Spinal cord (tissue), 10 donors: Measurements from ENCODE around the gene USB1. TPM values are rescaled to one million over a fixed set of nuclear protein-coding genes. Genes with fewer than 3 reads are reported as not detected.

ENCODE experiments used
- DNase-seq, 6 donors: peaks; one replicate each; pipeline versions ENCODE4 v3.0.0 to v3.0.0-alpha.2; 2013 to 2015; ENCODE audit warnings: low spot score in 6 of 6, low read depth in 4 of 6
- H3K27ac ChIP-seq: one replicate; pipeline ENCODE4 v1.5.1; 2013; ENCODE audit warnings: low read depth, low read length, control low read depth
- H3K27me3 ChIP-seq: one replicate; pipeline ENCODE4 v1.6.1; 2013; ENCODE audit warnings: low read length; ENCODE audit not compliant: control insufficient read depth, insufficient read depth
- H3K36me3 ChIP-seq: one replicate; pipeline ENCODE4 v1.6.1; 2013; ENCODE audit warnings: low read length; ENCODE audit not compliant: control insufficient read depth, insufficient read depth
- H3K4me1 ChIP-seq: one replicate; pipeline ENCODE4 v1.6.1; 2013; ENCODE audit warnings: low read length; ENCODE audit not compliant: control insufficient read depth, insufficient read depth
- H3K4me3 ChIP-seq: one replicate; pipeline ENCODE4 v1.5.1; 2013; ENCODE audit warnings: low read depth, low read length, control low read depth
- H3K9me3 ChIP-seq: one replicate; pipeline ENCODE4 v1.6.1; 2013; ENCODE audit warnings: low read length; ENCODE audit not compliant: control insufficient read depth, insufficient read depth
- WGBS: methylation state at CpG from one replicate; pipeline ENCODE4 v1.1.5; 2013; ENCODE audit warnings: missing lambda C conversion rate; ENCODE audit not compliant: insufficient coverage; 5-methylcytosine and 5-hydroxymethylcytosine counted together
- polyA plus RNA-seq, 2 donors: library from polyadenylated mRNA; unstranded; fragments of 120-200 nt; gene quantifications; one replicate each; pipeline ENCODE4 v1.2.1, GENCODE V29; 2013; ENCODE audit not compliant: insufficient read length in 2 of 2
- total RNA-seq, 2 donors: library from RNA; depleted of rRNA in 1 of 2; stranded (reverse); fragments of 120-200 nt in 1 of 2; fragments of >200 nt in 1 of 2; gene quantifications; one replicate each; pipeline versions ENCODE4 v1.2.3 to v1.2.4, GENCODE V29; 2013 to 2014
- donor health status: healthy.

USB1 gene
- total and polyA plus RNA-seq, 4 donors: 9.6 to 51.7 (median 33.1) TPM

DNA sequence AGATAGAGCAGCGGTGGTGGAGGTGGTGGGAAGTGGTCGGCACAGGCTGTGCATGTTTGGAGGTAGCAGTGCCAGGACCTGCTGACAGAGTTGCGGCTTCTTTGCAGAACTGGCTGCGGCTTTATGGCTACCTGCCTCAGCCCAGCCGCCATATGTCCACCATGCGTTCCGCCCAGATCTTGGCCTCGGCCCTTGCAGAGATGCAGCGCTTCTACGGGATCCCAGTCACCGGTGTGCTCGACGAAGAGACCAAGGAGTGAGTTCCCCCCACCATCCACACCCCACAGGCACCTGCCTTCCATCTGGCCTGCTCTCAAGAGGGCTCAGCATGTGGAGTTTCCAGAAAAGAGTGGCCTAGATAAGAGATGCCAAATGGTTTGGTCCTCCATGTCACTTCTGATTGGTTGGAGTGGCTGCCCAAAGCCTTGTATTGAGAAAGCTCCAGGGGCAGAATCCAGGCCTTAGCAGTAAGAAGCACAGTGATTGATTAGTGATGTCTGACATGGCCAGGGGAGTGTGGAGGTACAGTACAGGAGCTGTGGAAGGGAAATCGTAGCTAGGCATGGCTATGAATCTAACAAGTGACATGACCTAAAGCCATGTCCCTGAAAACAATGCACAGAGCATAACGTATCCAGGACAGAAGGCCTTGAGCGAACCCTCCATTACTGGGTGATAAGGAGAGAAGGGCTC lies 36.3 kb downstream of the USB1 start:
- DNase-seq: no peak
- Histone ChIP-seq H3K27ac (no peak overlapping the region), H3K36me3 (peaks cover 49% of the 10 kb centered on the region), H3K27me3 (no peaks in the 10 kb centered on the region), H3K4me3 (no peak overlapping the region), H3K4me1 (peaks cover 38% of the 10 kb centered on the region), H3K9me3 (no peaks in the 10 kb centered on the region)
- WGBS: 91% methylated on average over 8 of the region's 16 CpGs

DNA sequence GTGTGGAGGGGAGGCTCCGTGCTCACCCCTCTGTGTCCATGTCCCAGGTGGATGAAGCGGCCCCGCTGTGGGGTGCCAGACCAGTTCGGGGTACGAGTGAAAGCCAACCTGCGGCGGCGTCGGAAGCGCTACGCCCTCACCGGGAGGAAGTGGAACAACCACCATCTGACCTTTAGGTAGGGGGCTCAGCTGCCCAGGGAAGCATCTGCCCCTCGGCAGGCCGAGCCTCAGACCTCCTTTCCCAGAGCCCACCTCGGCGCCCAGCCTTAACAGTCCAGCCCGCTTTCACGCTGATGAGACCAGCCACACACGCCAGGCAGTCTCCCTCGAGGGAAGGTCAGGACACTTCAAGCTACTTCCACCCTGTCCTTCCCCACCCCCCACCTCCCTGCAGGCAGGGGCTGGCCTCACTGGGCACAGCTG lies 37.0 kb downstream of the USB1 start:
- 91% methylated on average over 20 of the region's 20 CpGs for WGBS
- H3K4me3 ChIP-seq: no peak overlapping the region
- no peak for DNase-seq
- no peaks in the 10 kb centered on the region for H3K9me3 ChIP-seq
- no peak overlapping the region for H3K27ac ChIP-seq
- peaks cover 56% of the 10 kb centered on the region for H3K36me3 ChIP-seq
- H3K27me3 ChIP-seq: no peaks in the 10 kb centered on the region
- peaks cover 30% of the 10 kb centered on the region for H3K4me1 ChIP-seq

DNA sequence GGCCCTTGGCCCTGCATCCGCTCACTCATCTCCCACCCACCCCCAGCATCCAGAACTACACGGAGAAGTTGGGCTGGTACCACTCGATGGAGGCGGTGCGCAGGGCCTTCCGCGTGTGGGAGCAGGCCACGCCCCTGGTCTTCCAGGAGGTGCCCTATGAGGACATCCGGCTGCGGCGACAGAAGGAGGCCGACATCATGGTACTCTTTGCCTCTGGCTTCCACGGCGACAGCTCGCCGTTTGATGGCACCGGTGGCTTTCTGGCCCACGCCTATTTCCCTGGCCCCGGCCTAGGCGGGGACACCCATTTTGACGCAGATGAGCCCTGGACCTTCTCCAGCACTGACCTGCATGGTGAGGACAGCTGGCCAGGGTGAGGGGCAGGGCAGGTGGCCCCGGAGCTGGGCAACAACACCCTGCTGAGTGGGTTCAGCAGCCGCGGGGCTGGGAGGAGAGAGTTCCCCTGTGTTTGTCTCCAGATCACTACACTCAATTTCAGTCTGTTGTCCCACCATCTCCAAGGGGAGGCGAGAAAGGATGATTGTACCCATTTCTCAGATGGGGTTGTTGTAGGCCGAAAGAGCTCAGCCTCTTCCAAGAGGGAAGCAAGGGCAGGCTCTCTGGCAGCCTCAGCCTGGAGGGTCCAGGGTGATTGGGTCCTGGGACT lies 38.8 kb downstream of the USB1 start:
- Histone ChIP-seq H3K27me3 (no peaks in the 10 kb centered on the region), H3K27ac (no peak overlapping the region), H3K36me3 (peaks cover 73% of the 10 kb centered on the region), H3K9me3 (no peaks in the 10 kb centered on the region), H3K4me1 (peaks cover 13% of the 10 kb centered on the region), H3K4me3 (no peak overlapping the region)
- no peak for DNase-seq
- 87% methylated on average over 23 of the region's 26 CpGs for WGBS

DNA sequence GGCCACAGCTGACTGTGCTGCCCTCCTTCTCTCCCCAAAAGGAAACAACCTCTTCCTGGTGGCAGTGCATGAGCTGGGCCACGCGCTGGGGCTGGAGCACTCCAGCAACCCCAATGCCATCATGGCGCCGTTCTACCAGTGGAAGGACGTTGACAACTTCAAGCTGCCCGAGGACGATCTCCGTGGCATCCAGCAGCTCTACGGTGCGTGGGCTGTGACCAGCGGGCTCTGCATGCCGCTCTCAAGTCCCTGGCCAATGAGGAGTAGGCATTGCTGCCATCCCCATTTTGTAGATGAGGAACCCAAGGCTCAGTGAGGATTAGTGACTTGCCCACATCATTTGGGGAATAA lies 39.3 kb downstream of the USB1 start:
- 96% methylated on average over 12 of the region's 12 CpGs for WGBS

DNA sequence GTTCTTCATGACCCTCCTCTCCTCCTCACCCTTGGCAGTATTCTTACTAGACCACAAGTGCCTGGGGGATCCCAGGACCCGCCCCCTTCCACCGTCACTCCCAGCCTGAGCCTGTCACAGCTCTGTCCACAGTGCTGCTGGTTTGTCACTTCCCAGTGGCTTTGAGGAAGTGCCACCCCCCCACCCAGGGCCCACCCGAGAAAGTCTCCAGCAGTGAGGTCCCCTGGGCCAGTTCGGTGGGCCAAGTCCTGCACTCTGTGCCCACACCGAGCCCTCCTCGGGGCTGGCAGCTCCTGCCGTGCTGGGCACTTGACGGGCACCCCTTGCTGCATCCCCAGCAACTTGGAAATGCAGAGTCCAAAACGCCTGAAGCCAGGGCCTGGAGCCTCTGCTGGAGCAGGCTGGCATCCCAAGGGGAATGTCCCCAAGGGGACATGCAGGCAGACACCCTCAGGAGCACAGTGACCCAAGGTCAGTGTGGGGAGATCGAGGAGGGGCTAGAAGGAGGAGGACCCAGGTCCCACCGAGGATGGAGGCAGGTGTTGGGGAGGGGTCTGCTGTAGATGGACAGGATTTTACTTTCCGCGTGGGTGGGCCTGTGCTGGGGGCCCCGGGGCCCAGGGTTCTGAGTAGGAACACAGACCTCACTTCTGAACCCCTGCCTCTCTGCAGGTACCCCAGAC lies 39.9 kb downstream of the USB1 start:
- Histone ChIP-seq H3K27me3 (no peaks in the 10 kb centered on the region), H3K36me3 (peaks cover 84% of the 10 kb centered on the region), H3K4me3 (no peak overlapping the region), H3K9me3 (no peaks in the 10 kb centered on the region), H3K4me1 (peaks cover 3% of the 10 kb centered on the region), H3K27ac (no peak overlapping the region)
- no peak for DNase-seq
- 89% methylated on average over 13 of the region's 14 CpGs for WGBS

More for the DNA sequence above, 39.3 kb downstream of the USB1 start:
- DNase-seq: no peak
- Histone ChIP-seq H3K36me3 (peaks cover 78% of the 10 kb centered on the region), H3K27me3 (no peaks in the 10 kb centered on the region), H3K4me1 (peaks cover 8% of the 10 kb centered on the region), H3K9me3 (no peaks in the 10 kb centered on the region), H3K4me3 (no peak overlapping the region), H3K27ac (no peak overlapping the region)

DNA sequence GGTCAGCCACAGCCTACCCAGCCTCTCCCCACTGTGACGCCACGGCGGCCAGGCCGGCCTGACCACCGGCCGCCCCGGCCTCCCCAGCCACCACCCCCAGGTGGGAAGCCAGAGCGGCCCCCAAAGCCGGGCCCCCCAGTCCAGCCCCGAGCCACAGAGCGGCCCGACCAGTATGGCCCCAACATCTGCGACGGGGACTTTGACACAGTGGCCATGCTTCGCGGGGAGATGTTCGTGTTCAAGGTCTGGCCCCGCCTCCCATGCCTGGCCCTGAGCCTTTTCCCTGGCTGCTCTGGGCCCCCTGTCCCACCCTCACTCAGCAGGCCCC lies 40.4 kb downstream of the USB1 start:
- 86% methylated on average over 9 of the region's 18 CpGs for WGBS
- Histone ChIP-seq H3K27ac (no peak overlapping the region), H3K4me1 (peaks cover 6% of the 10 kb centered on the region), H3K36me3 (peaks cover 89% of the 10 kb centered on the region), H3K9me3 (no peaks in the 10 kb centered on the region), H3K27me3 (no peaks in the 10 kb centered on the region), H3K4me3 (no peak overlapping the region)
- DNase-seq: no peak

DNA sequence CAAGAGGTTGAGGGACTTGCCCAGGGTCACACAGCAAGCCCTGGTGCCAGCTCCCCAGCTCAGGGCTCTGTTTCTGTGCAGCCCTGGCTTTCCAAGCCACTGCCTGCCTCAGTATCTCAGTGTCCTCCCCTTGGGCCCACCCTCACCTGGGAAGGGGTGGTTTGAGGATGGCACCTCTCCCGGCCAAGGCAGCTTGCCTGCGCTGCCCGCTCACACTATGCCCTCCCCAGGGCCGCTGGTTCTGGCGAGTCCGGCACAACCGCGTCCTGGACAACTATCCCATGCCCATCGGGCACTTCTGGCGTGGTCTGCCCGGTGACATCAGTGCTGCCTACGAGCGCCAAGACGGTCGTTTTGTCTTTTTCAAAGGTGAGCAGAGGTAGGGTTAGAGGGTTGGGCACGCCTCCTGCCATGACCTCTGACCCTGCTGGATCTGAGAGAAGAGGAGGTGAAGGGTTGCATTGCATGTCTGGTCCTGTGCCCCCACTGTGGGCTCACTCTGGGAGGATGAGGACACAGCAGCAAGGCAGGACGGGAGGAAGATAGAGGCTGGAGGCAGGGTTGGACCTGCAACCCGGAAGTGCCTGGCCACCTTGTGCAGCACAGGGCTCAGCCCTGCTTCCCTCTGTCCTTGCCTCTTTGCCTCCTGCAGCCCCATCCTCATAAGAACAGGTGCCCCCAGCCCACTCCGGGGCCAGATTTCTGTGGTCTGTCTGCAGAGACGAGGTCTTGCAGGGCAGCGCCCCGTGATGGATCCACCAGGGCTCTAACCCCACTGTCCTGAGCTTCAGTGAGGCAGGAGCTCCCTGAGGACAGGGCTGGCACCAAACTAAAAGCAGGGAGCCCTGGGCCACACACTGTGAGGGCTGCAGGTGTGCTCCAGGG lies 41.0 kb downstream of the USB1 start:
- Histone ChIP-seq H3K9me3 (no peaks in the 10 kb centered on the region), H3K27ac (no peak overlapping the region), H3K4me3 (no peak overlapping the region), H3K4me1 (peaks cover 13% of the 10 kb centered on the region), H3K36me3 (peaks cover 91% of the 10 kb centered on the region), H3K27me3 (no peaks in the 10 kb centered on the region)
- WGBS: 97% methylated on average over 21 of the region's 22 CpGs
- DNase-seq: no peak

DNA sequence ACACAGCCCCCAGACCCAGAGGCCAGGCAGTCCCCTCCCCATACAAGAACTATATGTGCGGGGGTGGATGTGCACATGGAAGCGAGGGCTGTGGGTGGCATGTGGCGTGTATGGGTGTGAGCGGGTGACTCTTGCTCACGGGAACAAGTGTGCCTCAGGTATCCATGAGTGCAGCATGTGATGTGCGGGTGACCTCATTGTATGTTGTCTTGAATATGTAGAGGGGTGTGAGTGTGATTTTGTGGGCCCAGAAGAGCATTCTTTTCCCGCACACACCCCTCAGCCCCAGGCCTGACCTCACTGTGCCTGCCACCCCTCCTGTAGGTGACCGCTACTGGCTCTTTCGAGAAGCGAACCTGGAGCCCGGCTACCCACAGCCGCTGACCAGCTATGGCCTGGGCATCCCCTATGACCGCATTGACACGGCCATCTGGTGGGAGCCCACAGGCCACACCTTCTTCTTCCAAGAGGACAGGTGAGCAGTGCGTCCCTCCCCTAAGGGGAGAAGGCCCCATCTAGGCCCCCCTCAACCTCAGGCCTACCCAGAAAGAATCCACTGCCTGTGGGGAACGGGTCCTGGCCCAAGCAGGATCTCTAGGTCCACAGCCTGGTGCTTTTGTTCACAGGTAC lies 41.8 kb downstream of the USB1 start:
- no peak overlapping the region for H3K4me3 ChIP-seq
- no peaks in the 10 kb centered on the region for H3K9me3 ChIP-seq
- no peaks in the 10 kb centered on the region for H3K27me3 ChIP-seq
- peaks cover 20% of the 10 kb centered on the region for H3K4me1 ChIP-seq
- 95% methylated on average over 14 of the region's 16 CpGs for WGBS
- no peak for DNase-seq
- no peak overlapping the region for H3K27ac ChIP-seq
- peaks cover 85% of the 10 kb centered on the region for H3K36me3 ChIP-seq

DNA sequence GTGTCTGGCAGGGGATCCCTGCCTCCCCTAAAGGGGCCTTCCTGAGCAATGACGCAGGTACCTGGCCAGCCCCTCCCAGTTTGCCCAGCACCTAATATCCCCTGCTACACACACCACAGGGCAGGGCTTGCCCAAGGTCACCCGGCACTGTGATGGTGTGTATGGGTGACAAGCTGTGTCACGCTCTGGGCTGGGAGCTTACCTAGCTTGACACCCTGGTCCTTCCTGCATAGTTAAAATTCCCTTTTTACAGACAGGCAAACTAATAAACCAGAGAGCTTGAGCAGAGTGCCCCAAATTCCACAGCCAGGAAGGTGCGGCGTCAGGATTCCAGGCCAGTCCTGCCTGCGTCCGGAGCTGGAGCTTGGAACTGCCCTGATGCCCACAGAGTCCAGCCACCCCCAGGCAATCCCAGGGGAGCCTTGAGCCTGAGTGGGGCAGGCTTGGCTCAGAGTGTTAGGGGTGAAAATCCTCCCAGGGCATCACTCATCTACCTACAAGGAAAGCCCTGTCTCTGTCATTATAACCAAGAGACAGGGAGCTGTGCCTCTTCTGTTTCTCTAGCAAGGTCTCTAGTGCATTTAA lies 42.5 kb downstream of the USB1 start:
- no peaks in the 10 kb centered on the region for H3K9me3 ChIP-seq
- no peak for DNase-seq
- no peak overlapping the region for H3K27ac ChIP-seq
- peaks cover 79% of the 10 kb centered on the region for H3K36me3 ChIP-seq
- H3K27me3 ChIP-seq: no peaks in the 10 kb centered on the region
- peaks cover 27% of the 10 kb centered on the region for H3K4me1 ChIP-seq
- no peak overlapping the region for H3K4me3 ChIP-seq
- WGBS: 91% methylated on average over 4 of the region's 7 CpGs
